HG03558 (cell line): Measurements from ENCODE around the gene TAOK3.
"Not testable (repeated sequence)": the region's sequence is repeated elsewhere in the genome, so short reads cannot be mapped to it uniquely, and the experiment has no call there.

Experiments used
- ATAC-seq: cut with Tn5 transposase; IDR thresholded peaks from one replicate; pipeline ENCODE4 v1.9.1; 2021; ENCODE audit warnings: moderate number of reproducible peaks; ENCODE audit not compliant: unreplicated experiment; ENCODE audit errors: extremely low read depth

TAOK3 gene

DNA sequence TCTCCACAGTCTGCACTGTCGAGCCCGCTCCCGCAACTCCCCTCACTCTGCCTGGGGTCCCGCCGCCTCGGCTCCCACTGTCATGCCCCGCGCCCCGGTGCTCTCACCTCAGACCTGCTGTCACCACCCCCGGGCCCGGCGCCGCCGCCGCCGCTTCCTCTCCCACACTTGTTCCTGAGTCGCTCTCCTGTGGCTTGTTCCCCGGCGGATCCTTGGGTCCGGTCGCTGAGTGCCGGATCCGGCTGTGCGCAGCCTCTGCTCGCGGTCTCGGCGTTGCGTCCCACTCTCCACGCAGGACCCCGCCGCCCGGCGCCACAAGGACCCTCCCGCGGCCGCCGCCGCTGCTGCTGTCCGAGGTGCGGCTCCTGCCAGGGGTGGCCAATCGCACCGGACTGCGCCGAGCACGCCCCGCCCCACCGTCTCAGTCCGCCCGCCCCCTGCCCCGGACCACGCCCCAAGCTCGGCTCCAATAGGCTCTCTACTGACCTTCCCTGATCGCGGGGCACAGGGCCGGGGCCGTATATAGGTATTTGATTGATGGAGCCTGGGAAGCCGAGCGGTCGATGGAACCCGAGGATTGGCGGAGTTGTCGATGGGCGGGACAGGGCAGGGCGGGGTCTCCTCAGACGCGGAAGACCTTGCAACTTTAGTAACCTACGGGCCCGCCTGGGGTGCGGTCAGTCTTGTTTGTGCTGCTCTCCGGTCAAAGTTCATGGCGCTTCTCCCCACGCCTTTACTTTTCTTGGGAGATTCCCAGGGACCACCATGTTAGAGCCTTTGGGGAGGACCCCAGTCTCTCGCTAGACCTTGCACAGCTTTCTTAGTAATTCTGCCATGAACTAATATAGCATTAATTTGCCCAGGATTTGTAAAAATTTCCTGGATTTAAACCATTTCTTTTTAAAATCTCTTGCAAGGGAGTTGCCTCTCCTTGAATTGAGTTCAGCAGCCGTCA lies at the start of gene TAOK3:
Gene TAOK3, minus strand, starts transcription at position 367 of the 955 bp plus-strand sequence. CDS start 117,340 bp downstream, outside the sequence.
- peak; percentile 41 for ATAC-seq

DNA sequence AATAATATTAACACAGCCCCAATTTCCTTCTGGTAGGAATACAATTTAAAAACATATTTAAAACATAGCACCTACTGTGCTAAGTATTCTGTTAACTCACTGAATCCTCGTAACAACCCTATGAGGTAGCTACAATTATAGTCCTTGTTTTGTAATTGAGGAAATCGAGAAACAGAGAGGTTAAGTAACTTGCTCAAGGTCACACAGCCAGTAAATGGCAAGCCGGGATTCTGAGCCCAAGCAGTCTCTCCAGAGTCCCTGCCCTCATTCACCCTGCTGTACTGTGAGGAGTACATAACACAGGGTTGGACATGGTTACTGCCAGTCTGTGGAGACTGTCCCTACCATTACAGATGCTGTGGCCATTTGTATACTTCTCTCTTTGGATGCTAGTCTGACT lies 48.0 kb upstream of the TAOK3 start:
- no peak for ATAC-seq

DNA sequence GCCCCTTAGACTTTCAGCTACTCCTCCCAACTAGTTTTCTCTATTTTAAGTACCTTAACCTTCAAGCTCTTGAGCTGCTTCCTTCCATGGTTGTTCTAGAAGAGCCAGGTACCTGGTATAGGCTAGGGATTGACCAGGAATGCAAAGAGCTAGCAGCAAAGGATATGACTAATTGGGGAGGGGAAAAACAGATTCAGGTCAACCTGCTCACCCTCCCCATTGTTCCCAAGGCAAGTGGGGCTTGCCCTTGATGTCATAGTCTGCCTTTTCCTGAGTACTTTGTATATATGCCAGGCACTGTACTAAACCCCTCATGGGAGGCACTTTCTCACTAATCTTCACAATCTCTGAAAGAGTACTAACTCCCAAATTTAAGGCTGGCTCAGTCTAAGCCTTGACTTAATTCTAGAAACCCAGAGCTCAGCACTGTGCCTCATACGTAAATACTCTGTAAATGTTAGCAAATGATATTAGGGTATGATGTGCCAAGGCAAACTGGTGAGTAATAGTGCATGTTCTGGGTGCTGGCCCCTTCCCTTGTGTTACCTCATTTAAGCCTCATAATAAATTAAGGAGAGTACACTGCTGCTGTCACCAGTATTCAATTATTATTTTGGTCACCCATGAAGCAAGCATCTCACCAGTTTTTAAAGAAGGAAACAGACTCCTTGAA lies 45.8 kb upstream of the TAOK3 start:
- ATAC-seq: no peak

DNA sequence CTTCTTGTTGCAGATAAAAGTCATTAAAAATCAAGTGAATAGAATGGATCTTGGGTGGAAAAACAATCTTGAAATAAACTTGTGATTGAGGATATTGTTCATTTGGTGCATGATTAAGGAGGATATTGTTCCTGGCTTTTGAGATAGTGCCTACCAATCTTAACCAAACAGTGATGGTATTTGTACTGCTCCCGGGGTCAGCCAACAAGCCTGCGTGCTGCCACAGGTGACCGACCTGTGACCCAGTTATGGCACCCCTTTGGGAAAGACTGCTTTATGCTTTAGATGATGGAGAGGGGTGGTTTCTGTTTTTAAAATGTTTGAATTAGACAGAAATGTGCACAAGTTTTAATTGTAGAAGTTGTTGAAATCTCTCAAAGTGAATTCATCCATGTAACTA lies 45.2 kb upstream of the TAOK3 start:
- ATAC-seq: no peak

DNA sequence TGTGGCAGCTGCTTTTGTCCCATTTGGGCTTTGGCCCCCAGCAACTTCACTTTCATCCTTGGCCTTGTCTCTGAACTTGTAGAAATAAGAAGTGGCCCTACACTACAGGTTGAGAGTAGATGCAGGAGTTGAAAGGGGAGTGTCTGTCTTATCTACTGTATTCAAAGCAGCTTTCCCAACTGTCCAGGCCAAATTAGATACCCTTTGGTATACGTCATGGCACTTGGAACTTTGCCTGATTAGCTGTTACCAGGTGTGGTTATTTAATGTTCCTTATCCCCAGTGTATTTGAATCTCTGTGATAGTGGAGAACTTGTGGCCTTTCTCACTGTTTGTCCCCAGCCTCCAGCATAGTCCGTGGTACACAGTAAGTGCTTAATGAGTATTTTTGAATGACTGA lies 37.1 kb upstream of the TAOK3 start:
- ATAC-seq: no peak

DNA sequence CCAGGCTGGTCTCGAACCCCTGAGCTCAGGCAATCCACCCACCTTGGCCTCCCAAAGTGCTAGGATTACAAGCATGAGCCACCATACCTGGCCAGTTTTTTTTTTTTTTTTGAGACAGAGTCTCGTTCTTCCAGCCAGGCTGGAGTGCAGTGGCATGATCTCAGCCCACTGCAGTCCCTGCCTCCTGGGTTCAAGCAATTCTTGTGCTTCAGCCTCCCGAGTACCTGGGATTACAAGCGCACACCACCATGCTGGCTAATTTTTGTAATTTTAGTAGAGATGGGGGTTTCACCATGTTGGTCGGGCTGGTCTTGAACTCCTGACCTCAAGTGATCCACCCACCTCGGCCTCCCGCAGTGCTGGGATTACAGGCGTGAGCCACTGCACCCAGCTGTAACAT lies 35.5 kb upstream of the TAOK3 start:
- not testable (repeated sequence) for ATAC-seq

DNA sequence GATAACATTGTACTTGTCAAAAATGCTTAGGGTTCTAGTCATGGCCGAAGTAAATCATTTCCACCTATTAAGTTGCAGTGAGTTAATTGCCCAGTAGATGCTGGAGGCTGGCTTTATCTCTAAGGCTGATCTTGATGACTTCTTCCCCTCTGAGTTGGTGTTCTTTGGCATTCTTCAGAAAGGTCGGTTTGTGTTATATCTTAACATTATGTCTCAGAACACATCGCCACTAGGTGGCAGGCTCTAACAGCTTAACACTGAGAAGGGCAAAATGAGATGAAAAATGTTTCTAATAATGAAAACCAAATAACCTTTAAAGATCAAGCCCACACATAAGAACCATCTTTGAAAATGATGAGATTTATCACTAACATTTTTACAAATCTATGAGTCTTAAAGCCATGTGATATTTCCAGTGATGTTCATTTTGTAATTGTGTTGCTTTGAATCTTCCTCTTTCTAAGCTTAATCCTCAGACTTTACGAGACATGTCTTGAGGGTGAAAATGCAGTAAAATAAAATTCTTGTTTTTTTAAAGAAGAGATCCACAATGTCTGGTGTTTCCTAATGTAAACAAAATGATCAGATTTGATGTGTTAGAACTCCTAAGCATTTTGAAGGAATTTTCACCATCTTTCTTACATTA lies 32.3 kb upstream of the TAOK3 start:
- no peak for ATAC-seq

DNA sequence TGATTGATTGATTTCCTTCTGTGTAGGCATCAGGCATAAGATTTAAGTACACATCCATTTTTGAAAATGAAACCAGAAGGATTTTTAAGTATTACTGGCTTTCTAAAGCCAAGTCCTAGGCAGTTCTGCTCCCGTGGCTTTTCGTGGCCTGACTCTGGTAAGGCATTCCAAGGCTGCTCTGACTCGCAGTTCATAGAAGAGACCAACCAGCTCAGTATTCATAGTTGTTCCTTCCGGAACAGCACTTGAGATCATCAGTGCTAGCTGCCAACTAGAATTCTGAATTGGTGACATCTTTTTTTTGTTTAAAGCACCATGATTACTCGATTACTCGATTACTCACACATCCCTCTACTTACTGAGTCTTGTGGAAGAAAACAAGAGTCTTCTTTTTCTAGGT lies 29.5 kb upstream of the TAOK3 start:
- ATAC-seq: no peak

DNA sequence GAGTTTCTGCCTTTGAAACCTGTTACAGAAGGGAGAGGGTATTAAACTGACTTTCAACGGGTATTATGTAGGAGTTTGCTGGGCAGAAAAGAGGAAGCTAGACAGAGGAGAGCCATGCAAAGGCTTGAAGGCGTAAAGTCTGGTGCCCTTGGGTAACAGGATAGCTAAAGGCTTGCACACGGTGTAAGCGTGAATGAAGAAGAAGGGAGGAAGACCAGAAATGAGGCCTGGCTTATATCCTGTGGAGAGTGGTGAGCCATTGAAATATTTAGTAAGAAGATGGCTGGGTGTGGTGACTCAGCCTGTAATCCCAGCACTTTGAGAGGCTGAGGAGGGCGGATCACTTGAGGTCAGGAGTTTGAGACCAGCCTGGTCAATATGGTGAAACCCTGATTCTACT lies 26.2 kb upstream of the TAOK3 start:
- ATAC-seq: no peak

DNA sequence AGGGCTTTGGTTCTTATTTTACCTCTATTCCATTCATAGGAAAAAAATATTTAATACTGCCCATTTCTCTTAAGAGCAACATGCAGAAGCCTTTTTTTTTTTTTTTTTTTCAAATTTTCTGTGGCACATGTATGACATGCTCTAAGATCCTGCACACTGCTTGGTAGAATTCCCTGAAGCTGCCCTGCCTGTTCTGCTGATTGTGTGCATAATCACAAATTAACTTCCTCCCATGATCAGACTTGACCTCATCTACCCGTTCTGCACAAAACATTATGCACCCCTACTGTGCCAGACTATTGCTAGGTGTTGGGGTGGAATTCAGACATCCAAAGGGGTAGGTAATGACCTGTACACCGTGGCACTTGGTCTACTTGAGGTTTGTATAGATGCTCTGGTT lies 25.8 kb upstream of the TAOK3 start:
- ATAC-seq: no peak

DNA sequence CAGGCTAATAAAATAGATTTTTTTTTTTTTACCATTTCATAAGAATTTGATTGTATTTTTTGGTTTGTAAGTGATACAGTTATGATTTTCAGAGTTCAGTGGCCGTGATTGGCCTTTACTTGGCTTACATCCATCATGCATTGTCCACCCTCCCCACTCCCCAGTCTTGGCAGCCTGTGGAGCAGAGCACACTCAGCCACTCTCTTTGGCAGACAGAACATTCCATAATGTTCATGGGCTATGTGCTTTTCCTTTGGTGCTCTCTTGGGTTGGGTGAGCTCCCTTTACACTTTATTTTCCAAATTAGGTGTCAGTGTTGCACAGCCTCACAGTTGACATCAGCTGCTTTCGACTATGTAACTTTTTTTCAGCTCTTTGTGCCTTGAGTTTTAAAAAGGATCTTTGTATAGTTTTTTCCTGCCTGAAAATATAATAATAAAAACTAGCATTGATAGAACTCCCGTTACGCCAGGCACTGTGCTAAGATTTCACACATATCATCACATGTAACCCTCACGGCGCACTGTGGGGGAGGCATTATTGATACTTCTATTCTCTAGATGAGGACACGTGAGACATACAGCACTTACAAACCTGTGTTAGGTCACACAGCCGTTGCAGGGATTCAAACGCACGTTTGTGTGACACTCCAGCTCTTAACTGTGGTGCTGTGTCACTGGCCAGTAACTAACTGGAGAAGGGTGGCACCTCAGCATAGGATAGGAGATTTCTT lies 25.2 kb upstream of the TAOK3 start:
- no peak for ATAC-seq

DNA sequence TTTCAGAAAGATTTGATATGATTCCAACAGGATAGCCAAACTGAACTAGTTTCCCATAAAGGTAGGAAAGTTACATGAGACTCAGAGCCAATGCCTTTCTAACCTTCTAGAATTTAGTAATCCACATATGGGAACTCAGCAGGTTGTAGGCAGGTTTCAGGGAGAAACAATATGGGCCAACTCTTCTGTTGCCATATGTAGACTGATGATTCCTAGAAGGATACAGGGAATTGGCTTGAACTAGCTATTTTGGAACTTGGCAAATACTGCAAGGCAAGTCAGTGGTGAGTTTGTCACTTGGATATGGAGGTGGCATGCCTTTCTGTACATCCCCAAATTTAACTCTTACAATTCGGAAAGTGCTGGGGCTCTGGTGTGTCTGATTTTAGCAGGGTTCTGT lies 19.1 kb upstream of the TAOK3 start:
- ATAC-seq: no peak

DNA sequence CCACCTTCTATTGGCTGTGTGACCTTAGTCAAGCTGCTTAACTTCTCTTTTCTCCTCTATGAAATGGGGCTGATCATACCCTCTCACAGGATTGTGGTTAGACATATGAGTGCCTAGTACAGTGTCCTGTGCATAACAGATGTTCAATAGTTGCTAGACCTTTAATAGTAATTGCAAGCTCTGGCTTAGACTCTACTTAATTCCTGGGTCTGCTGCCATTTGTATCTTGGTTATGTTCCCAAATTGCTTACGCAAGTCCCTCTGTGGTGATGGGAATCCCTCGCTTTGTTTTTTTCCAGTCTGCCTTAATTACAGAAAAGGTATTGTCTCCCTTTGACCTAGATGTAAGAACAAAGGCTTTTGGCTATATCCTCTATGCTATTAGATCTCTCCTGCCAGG lies 18.7 kb upstream of the TAOK3 start:
- ATAC-seq: no peak

DNA sequence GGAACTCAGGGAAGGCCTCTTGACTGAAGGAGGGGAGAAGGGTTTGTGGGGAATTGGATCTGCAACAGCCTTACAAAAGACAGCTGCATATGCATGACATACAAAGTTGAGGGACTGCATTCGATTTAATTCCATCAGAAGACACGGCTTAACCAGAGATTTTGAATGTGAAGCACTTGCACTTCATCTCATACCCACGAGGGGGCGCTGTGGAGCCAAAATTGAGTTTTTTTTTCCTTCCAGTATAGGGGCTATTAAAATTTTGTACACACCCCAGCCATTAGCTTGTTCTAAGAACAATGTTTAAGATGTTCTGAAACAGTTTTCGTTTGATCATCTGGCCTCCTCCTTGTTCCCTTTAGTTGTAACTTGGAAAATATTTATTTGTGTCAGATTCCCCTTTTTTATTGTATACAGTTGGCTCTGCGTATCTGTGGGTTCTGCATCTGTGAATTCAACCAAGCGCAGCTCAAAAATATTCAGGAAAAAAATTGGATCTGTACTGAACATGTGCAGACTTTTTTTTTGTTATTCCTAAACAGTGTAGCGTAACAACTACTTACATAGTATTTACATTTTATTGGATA lies 5.3 kb upstream of the TAOK3 start:
- no peak for ATAC-seq

DNA sequence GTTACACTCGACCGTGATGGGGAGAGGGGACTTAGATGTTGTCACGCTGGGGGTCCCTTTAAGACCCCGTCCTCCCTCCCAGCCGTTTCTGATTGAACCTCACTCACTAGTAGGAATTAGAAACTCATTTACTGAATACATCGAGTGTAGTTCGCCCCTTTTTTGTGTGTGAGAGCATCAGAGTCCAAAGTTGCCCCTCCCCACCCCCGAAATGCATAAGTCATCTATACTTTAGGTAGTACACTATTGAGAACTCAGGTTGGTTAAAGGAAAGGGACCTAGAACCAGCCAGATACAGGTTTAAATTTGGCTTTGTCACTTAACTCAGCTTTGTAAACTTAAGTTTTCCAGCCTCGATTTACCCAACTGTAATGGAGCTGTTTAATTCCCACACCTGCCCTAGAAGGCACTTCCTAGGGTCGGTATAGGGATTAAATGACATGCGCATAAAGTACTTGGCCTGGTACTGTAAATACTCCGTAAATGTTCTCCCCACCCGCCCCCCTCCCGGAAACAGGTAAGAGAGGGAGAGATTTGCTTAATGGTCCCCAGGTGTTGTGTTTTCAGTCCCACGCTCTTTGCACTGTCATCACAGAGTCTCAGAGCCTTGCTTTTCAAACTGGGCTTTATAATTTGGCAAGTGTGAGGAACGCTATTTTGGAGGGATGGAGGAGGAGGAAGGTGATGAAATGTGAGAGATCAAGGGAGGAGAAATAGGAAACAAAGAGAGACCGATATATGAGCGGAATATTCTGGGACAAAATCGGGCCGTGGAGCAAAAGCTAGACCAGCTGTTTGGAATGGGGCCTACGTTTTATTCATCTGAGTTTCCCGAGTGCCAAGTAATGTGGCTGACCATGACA lies 4.5 kb upstream of the TAOK3 start:
- no peak for ATAC-seq

DNA sequence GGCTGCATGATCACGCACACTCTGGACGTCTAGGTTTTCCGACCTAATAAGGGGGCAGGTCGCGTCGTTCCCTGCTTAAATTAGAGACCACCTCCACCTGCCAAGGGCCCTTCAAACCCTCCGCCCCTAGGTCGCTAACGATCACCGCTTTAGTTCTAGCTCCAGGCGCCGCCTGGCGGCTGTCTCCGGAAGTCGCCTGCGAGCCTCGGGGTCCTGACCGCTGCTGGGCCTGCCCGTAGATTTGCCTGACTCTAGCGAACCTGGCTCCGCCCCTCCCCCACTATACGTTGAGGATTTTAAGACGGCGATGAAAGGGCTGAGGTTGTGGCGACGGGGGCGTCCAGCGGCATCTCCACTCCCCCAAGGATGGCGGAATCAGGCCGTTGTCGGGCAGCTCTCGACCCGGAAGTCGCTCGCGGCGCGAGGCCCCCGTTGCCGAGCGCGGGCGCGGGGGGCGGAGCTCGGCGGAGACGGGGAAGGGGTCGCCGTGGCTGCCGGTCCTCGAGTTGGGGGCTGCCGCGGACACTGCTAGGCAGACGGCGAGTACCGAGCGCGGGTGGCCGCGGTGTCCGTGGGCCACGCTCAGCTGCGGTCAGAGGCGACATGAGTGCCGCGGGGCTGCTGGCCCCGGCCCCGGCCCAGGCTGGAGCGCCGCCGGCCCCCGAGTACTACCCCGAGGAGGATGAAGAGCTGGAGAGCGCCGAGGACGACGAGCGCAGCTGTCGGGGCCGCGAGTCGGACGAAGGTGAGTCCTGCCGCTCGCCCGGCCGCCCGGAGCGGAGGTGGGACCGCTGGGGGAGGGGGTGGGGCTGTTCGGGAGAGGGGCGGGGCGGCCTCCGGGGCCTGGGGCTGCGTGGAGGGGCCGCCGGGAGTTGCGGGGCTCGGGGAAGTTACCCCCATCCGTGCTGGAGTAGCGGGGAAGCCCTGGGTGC lies 3.6 kb upstream of the TAOK3 start, which contains the start of gene SUDS3:
Gene SUDS3, plus strand, starts transcription at position 467 of the 932 bp plus-strand sequence. Its CDS starts 137 bp downstream, at position 604.
- ATAC-seq: no peak

DNA sequence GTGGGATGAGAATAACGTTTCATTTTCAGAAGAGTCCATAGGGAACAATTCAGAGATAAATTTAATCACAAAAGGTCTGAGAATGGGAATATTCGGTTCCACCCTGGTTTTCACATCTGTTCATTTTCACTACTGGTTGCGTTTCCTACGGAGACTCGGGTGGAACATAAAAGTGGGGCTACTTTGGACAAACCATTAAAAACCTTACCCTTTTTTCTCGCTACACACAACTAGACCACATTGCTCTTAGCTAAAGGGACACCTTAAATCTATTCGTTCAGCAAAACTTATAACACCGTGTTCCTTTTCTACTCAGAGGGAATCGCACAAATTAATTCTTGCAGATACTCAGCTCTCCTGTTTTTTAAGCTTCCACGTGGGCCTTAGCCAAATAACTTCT lies 2.6 kb upstream of the TAOK3 start:
- no peak for ATAC-seq

DNA sequence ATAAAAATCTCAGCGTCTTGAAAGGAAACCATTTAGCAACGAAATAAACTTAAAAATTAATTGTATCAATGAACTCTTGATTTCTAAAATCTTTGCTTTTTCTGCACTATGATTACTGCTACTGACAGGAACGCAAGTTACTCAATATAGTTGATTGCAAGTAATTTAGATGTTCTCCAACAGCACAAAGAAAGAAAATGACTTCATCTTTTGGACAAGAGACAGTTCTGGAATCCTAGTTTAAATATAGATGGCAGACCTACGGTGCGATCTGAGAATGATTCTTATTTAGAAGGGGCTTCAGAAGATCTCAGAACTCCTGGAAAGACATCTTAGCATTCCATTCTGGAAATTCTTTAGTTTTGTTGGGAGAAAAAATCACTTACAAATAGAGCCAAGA lies 2.2 kb upstream of the TAOK3 start:
- ATAC-seq: no peak
